SK-N-SH treated with all-trans-retinoic acid at 6 μM for 48 hours (cell line): ENCODE measurements around the gene PRR33.

Experiments
- ATAC-seq: fragments of 200-7000 bp; cut with Tn5 transposase; 3 replicates; pipeline ENCODE4 v1.9.1; 2020; ENCODE audit warnings: mild to moderate bottlenecking, moderate library complexity
- ARNTL ChIP-seq: fragments of 450-650 bp; formaldehyde crosslinking; IDR thresholded peaks from 2 replicates; pipeline ENCODE4 v1.5.0; 2020; ENCODE audit warnings: low read depth, mild to moderate bottlenecking, moderate library complexity, borderline replicate concordance
- BACH2 ChIP-seq: fragments of 250-450 bp; sonication (Bioruptor Pico); IDR thresholded peaks from 2 replicates; pipeline ENCODE4 v1.9.0; 2021; ENCODE audit warnings: mild to moderate bottlenecking, borderline replicate concordance
- CREB5 ChIP-seq: fragments of 250-450 bp; sonication (Bioruptor Pico); IDR thresholded peaks from 2 replicates; pipeline ENCODE4 v1.5.1; 2020; ENCODE audit warnings: low read depth, mild to moderate bottlenecking, moderate library complexity
- CSDC2 ChIP-seq: fragments of 250-450 bp; sonication (Bioruptor Pico); IDR thresholded peaks from 2 replicates; pipeline ENCODE4 v1.5.0; 2020; ENCODE audit warnings: mild to moderate bottlenecking, moderate library complexity
- CSRNP3 ChIP-seq: fragments of 250-450 bp; sonication (Bioruptor Pico); IDR thresholded peaks from 2 replicates; pipeline ENCODE4 v1.5.1; 2021; ENCODE audit warnings: mild to moderate bottlenecking, moderate library complexity
- ESRRG ChIP-seq: fragments of 250-450 bp; sonication (Bioruptor Pico); IDR thresholded peaks from 2 replicates; pipeline ENCODE4 v1.6.1; 2021; ENCODE audit warnings: mild to moderate bottlenecking
- GLIS3 ChIP-seq: fragments of 250-450 bp; sonication (Bioruptor Pico); IDR thresholded peaks from 2 replicates; pipeline ENCODE4 v1.5.0; 2020; ENCODE audit warnings: mild to moderate bottlenecking, moderate library complexity
- ISL1 ChIP-seq: fragments of 250-450 bp; sonication (Bioruptor Pico); IDR thresholded peaks from 2 replicates; pipeline ENCODE4 v2.1.2; 2022; ENCODE audit warnings: mild to moderate bottlenecking, moderate library complexity
- OSR1 ChIP-seq: fragments of 250-450 bp; sonication (Bioruptor Pico); IDR thresholded peaks from 2 replicates; pipeline ENCODE4 v1.8.0; 2022; ENCODE audit warnings: moderate library complexity, mild to moderate bottlenecking, inconsistent platforms
- PATZ1 ChIP-seq: fragments of 250-450 bp; sonication (Bioruptor Pico); IDR thresholded peaks from 2 replicates; pipeline ENCODE4 v1.8.0; 2020; ENCODE audit warnings: mild to moderate bottlenecking, moderate library complexity, borderline replicate concordance
- POU6F1 ChIP-seq: fragments of 250-450 bp; sonication (Bioruptor Pico); IDR thresholded peaks from 2 replicates; pipeline ENCODE4 v1.8.0; 2021; ENCODE audit warnings: low read depth, mild to moderate bottlenecking, moderate library complexity, borderline replicate concordance
- PPARA ChIP-seq: fragments of 250-450 bp; sonication (Bioruptor Pico); IDR thresholded peaks from 2 replicates; pipeline ENCODE4 v1.5.0; 2020; ENCODE audit warnings: mild to moderate bottlenecking, borderline replicate concordance
- SNAI2 ChIP-seq: fragments of 250-450 bp; sonication (Bioruptor Pico); IDR thresholded peaks from 2 replicates; pipeline ENCODE4 v1.5.0; 2020; ENCODE audit warnings: mild to moderate bottlenecking, moderate library complexity
- TCF4 ChIP-seq: fragments of 250-450 bp; sonication (Bioruptor Pico); IDR thresholded peaks from 2 replicates; pipeline ENCODE4 v1.8.0; 2021; ENCODE audit warnings: mild to moderate bottlenecking, moderate library complexity, borderline replicate concordance
- TOX ChIP-seq: fragments of 250-450 bp; sonication (Bioruptor Pico); IDR thresholded peaks from 2 replicates; pipeline ENCODE4 v1.8.0; 2021; ENCODE audit warnings: mild to moderate bottlenecking, moderate library complexity, borderline replicate concordance
- TSHZ2 ChIP-seq: fragments of 250-450 bp; sonication (Bioruptor Pico); IDR thresholded peaks from 2 replicates; pipeline ENCODE4 v1.5.0; 2020; ENCODE audit warnings: mild to moderate bottlenecking, moderate library complexity
- ZC3H10 ChIP-seq: fragments of 250-450 bp; sonication (Bioruptor Pico); IDR thresholded peaks from 2 replicates; pipeline ENCODE4 v1.5.1; 2021; ENCODE audit warnings: mild to moderate bottlenecking, moderate library complexity
- ZFP30 ChIP-seq: fragments of 450-650 bp; formaldehyde crosslinking; IDR thresholded peaks from 2 replicates; pipeline ENCODE4 v1.5.0; 2022; ENCODE audit warnings: mild to moderate bottlenecking, moderate library complexity
- ZNF565 ChIP-seq: fragments of 450-650 bp; formaldehyde crosslinking; conservative IDR thresholded peaks from 2 replicates; pipeline ENCODE4 v1.5.0; 2020; ENCODE audit warnings: low read depth, mild to moderate bottlenecking, moderate library complexity
- ZNF70 ChIP-seq: fragments of 450-650 bp; formaldehyde crosslinking; IDR thresholded peaks from 2 replicates; pipeline ENCODE4 v1.5.0; 2020; ENCODE audit warnings: mild to moderate bottlenecking, moderate library complexity

PRR33 gene

GRCh38 chr11:1908618-1909017 lies 16.9 kb upstream of the PRR33 start (continued):
- no peak for TF ChIP-seq POU6F1 (CRISPR knock-in tag)
- TF ChIP-seq CSRNP3 (CRISPR knock-in tag): no peak
- no peak for TF ChIP-seq ESRRG (CRISPR knock-in tag)
- TF ChIP-seq ZNF565 (CRISPR knock-in tag): no peak
- TF ChIP-seq ZFP30: no peak

- no peak for ATAC-seq
- TF ChIP-seq CREB5 (CRISPR knock-in tag) (no peak), PATZ1 (no peak), TSHZ2 (no peak), ZNF565 (CRISPR knock-in tag) (no peak), ARNTL (CRISPR knock-in tag) (no peak), ZNF70 (CRISPR knock-in tag) (no peak), PPARA (CRISPR knock-in tag) (no peak), GLIS3 (CRISPR knock-in tag) (no peak), TOX (no peak), CSDC2 (no peak), SNAI2 (CRISPR knock-in tag) (no peak), BACH2 (no peak), TCF4 (CRISPR knock-in tag) (no peak), OSR1 (CRISPR knock-in tag) (no peak)
These were observed 15.1 kb upstream of the PRR33 start for GRCh38 chr11:1906611-1907423.

- no peak for ATAC-seq
- no peak for TF ChIP-seq ISL1
- TF ChIP-seq CSRNP3 (CRISPR knock-in tag): no peak
- no peak for TF ChIP-seq TSHZ2
- TF ChIP-seq PATZ1: no peak
- TF ChIP-seq ZC3H10 (CRISPR knock-in tag): no peak
- no peak for TF ChIP-seq CREB5 (CRISPR knock-in tag)
- no peak for TF ChIP-seq GLIS3 (CRISPR knock-in tag)
- TF ChIP-seq ARNTL (CRISPR knock-in tag): no peak
These were observed 14.5 kb upstream of the PRR33 start for GRCh38 chr11:1906181-1906580.
